ENCODE results near the gene ZNF362. TPM values are rescaled to one million over a fixed set of nuclear protein-coding genes. Genes with fewer than 3 reads are reported as not detected.

Gene ZNF362
- total and polyA plus RNA-seq, 2 of the 13 experiments (the other 11 are each of a cell fraction or from before 2014, with no cell fraction given), result 8.3 to 14.2 TPM

DNA sequence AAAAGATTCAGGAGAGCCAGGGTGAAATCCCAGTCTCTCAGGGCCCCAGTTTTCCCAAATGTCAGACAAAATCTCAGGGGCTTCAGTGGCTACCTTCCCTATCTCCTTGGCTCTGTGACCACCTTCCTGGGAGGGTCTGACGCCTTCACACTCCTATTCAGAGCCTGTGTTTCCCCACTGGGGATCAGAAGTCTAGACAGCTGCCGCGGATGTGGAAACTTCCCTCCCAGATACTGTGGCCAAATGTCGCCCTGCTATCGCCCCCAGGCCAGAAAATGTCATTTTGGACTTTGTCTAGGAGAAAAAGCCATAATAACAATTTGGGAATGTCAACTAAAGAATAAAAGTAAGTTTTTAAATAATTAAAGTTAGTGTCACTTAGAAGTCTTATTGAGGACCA is 48.7 kb downstream of the ZNF362 start:
- ChIA-PET CTCF (ENCODE audit: low intra/inter-chr PET ratio, low total read pairs) (no interaction called here), POLR2A (no interaction called here)
- no peak for DNase-seq (ENCODE audit: low spot score)
- no peaks in the 10 kb centered on the region for H3K79me2 ChIP-seq (ENCODE audit: insufficient read depth, low read length)
- H3K27ac ChIP-seq (ENCODE audit: extremely low read length, insufficient read depth, low read length), result no peak overlapping the region
- peaks cover 18% of the 10 kb centered on the region for H3K4me1 ChIP-seq (ENCODE audit: insufficient read depth, low read length)
- H3K9me3 ChIP-seq (ENCODE audit: low read length), result no peaks in the 10 kb centered on the region
- no peaks in the 10 kb centered on the region; a peak in 1 of 5 replicates for H3K36me3 ChIP-seq (replicated peaks in 1 of 2; ENCODE audit: control insufficient read depth in 1 of 2, insufficient read depth in 2 of 2, low read length in 2 of 2)
- no peak overlapping the region for H3K9ac ChIP-seq (ENCODE audit: insufficient read depth, low read depth, low read length)
- 74% methylated on average over 5 of the region's 5 CpGs for WGBS (ENCODE audit: low lambda C conversion rate)
- ATAC-seq, result no peak
- FAIRE-seq, result no peak
- H2AFZ ChIP-seq (ENCODE audit: low read length), result no peak overlapping the region
- no peaks in the 10 kb centered on the region for H4K20me1 ChIP-seq (ENCODE audit: insufficient read depth, low read length)
- in situ Hi-C loops (cut with HindIII; ENCODE audit: extremely low pct_ligation_motif_present, low pct_unique_long_range_greater_than_20kb), result no loop called here
- no peak overlapping the region for H3K4me3 ChIP-seq (replicated peaks in 1 of 3; ENCODE audit: insufficient read depth in 1 of 3, low read depth in 2 of 3, low read length in 3 of 3)
- TF ChIP-seq AHDC1 (CRISPR knock-in tag; IDR thresholded peaks at IDR 0.05; ENCODE audit: borderline replicate concordance) (no peak), ZNF737 (CRISPR knock-in tag; IDR thresholded peaks at IDR 0.05; ENCODE audit: borderline replicate concordance) (no peak), SALL1 (CRISPR knock-in tag; IDR thresholded peaks at IDR 0.05) (no peak), CCDC6 (CRISPR knock-in tag; IDR thresholded peaks at IDR 0.05) (no peak), EZH2 (conservative IDR thresholded peaks at IDR 0.05; ENCODE audit: low read depth, low read length) (no peak), ZNF619 (CRISPR knock-in tag; IDR thresholded peaks at IDR 0.05) (no peak), ZNF180 (CRISPR knock-in tag; IDR thresholded peaks at IDR 0.05; ENCODE audit: borderline replicate concordance, low read depth) (no peak), ZNF749 (CRISPR knock-in tag; IDR thresholded peaks at IDR 0.05; ENCODE audit: borderline replicate concordance) (no peak)
- TF ChIP-seq, protein P1, sequence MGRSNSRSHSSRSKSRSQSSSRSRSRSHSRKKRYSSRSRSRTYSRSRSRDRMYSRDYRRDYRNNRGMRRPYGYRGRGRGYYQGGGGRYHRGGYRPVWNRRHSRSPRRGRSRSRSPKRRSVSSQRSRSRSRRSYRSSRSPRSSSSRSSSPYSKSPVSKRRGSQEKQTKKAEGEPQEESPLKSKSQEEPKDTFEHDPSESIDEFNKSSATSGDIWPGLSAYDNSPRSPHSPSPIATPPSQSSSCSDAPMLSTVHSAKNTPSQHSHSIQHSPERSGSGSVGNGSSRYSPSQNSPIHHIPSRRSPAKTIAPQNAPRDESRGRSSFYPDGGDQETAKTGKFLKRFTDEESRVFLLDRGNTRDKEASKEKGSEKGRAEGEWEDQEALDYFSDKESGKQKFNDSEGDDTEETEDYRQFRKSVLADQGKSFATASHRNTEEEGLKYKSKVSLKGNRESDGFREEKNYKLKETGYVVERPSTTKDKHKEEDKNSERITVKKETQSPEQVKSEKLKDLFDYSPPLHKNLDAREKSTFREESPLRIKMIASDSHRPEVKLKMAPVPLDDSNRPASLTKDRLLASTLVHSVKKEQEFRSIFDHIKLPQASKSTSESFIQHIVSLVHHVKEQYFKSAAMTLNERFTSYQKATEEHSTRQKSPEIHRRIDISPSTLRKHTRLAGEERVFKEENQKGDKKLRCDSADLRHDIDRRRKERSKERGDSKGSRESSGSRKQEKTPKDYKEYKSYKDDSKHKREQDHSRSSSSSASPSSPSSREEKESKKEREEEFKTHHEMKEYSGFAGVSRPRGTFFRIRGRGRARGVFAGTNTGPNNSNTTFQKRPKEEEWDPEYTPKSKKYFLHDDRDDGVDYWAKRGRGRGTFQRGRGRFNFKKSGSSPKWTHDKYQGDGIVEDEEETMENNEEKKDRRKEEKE (IDR thresholded peaks at IDR 0.05), result no peak
- H3K4me2 ChIP-seq (ENCODE audit: low read depth, low read length), result no peak overlapping the region
- no TSS peak for BruUV-seq (replicated peaks)
- intact Hi-C loops (cut with micrococcal nuclease; ENCODE audit: unreplicated experiment), result no loop called here
- H3K27me3 ChIP-seq (ENCODE audit: control insufficient read depth in 1 of 2, insufficient read depth in 2 of 2, low read length in 2 of 2), result no peaks in the 10 kb centered on the region

Data from HepG2 (cell line).